ENCODE measurements around the gene NUDCD2.

NUDCD2 gene

DNA sequence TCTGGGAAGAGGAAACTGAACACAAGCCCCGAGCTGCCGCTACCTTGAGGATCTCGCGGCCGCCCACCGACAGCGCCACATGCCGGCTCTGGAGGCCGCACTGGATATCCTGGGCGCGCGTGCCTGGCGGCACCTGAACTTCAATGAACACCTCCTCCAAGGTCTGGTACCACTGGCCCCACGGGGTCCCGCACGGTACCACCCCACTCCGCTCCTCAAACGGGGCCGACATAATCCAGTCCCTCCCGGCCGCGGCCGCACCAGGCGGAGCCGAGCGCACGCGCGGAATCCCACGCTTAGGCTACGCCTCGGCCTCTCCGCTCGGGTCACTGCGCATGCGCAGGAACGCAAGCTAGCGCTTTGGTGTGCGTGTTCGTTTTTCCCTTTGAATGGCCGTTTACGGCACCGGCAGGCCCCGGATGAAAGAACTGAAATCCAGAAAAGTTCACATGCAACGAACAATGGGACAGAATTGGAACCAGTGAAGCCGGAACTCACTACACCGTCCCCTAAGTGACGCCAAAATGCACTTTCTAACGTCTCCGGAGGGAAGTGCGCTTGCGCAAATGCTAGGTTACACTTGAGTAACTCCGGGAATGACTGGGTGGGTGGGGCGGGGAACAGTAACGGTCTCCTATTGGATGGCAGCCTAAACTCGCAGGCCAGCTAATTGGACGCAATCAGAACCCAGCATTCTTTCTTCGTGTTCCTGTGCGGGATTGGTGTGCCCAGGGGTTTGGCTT is at the start of gene NUDCD2:
NUDCD2 (minus strand) TSS at position 284 of the 743 bp plus-strand sequence; CDS start at position 232, 52 bp downstream.
- peak; percentile 78 for DNase-seq (ENCODE audit: low read depth)

DNA sequence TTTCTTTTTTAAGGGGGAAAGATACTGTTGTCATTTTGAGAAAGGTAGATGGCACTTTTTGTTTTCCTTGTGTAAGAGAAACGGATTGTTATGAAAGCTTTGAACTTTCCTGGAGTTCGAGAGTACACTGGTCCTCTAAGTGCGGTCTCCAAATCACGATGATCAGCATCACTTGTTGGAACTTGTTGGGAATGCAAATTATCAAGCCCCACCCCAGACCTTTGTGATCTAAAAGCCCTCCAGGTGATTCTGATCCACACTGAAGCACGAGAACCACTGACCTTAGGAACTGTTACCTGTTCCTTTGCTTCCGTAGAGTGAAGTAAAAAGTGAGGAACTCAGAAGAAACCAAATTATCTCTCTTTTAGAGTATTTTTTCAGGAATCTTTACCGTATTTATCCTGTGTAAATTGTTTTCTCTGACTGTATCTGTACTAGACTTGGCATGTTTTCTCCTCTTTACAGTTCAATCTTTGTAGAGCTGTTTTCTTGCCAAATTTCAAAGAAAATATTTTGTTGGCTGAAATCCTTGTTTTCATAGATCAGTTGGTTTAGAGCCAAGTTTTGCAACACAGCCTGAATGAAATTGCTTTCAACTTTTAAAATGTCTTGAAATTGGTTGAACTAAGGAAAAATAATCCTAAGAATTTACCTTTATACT is 49.5 kb upstream of the NUDCD2 start:
- no peak for DNase-seq (ENCODE audit: low read depth)

DNA sequence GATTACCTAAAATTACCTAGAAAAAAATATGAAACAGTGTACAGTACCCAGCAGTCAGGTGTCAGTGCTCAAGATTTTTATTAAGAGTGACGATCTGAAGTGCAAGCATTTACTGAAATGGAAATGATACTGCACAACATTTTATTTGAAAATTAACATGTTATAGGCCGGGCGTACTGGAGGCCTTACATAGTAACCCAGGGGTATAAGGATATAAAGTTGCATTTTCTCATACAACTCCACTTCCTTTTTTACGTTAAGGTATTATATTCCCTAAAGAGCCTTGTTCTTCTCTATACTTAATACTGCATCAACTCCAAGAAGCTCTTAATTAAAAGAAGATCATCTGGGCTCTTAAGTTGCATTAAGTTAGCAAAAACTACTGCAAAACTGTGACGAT is 48.9 kb upstream of the NUDCD2 start:
- DNase-seq (ENCODE audit: low read depth) = no peak

GRCh38 chr5:163506726-163507125 is 46.8 kb upstream of the NUDCD2 start:
- no peak for DNase-seq (ENCODE audit: low read depth)

DNA sequence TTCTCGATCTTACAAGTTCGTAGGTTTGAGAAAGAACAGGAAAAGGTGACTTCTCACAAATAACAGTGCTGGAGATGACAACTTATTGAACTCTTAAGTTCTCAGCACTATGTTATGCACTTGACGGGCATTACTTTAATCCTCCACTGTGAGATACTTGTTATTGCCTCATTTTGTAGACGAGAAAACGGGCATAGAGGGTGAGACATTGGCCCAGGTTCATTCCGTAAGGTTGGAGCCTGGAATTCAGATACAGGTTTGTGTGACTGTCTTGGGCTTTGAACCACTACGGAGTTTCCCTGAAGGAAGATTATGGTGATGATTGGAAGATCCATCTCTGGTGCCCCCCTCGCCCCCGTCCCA is 46.2 kb upstream of the NUDCD2 start:
- no peak for DNase-seq (ENCODE audit: low read depth)

GRCh38 chr5:163505368-163506094 is 45.6 kb upstream of the NUDCD2 start, which contains the start of gene MAT2B:
Gene MAT2B, plus strand, starts transcription at chr5:163505619. Its CDS starts 68 bp downstream, at chr5:163505687.
- DNase-seq (ENCODE audit: low read depth) = peak; percentile 65

- DNase-seq (ENCODE audit: low read depth) = no peak
These were observed 45.1 kb upstream of the NUDCD2 start for GRCh38 chr5:163505049-163505367.

DNA sequence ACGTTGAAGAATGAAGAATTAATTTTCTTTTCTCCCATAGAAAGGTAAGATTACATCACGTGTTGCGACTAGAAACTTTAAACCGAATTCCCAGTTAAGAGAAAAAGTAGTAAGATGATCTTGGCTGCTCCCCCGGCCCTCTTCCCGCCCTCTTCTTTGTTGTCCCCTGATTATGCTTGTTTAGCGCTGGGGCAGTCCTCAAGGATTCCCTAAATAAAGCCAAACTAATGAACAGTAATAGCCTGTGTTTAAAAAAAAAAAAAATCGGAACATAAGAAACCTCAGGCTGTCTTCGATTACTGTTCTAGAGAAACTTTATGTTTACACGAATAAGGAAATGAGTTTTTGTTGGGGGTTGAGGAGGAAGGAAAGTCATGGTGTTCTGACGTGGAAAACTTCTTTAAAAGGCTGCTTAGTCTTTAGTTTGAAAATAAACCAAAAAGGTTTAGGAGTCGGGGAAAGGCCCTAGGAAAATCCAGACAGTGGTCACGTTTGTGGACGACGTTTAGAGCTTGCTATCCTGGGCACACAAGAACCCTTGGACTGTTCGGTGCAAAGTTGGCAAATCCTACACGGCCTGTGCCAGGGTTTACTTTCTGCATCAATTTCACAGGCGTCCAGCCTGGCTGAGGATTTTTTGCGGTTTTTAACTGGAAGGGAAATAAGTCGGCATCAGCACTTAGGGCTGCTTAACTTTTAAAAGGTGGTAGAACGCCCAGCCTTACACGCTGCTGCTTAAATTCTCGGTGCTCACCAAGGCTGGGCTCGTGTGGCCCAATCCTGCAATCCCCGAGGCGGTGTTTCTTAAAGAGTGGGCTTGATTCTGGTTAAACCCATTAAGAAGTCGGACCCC is 44.4 kb upstream of the NUDCD2 start:
- no peak for DNase-seq (ENCODE audit: low read depth)

GRCh38 chr5:163503106-163504078 is 43.5 kb upstream of the NUDCD2 start:
- DNase-seq (ENCODE audit: low read depth) = peak; percentile 40

GRCh38 chr5:163502521-163502920 is 42.6 kb upstream of the NUDCD2 start:
- DNase-seq (ENCODE audit: low read depth) = no peak

DNA sequence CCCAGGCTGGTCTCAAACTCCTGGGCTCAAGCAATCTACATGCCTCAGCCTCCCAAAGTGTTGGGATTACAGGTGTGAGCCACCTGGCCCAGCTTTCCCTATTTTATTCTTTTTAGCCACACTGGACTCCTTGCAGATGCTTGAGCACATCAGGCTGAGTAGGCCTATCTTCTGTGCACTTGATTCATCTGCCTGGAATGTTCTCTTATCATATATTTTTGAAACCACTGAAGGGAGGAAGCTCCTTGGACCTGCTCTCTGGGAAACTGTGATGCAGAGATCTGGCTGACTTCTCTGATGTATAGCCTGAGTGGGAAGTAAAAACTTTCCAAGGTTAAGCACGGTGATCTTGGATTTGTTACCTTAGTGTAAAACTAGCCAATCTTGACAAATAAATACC is 39.0 kb upstream of the NUDCD2 start:
- DNase-seq (ENCODE audit: low read depth) = no peak

DNA sequence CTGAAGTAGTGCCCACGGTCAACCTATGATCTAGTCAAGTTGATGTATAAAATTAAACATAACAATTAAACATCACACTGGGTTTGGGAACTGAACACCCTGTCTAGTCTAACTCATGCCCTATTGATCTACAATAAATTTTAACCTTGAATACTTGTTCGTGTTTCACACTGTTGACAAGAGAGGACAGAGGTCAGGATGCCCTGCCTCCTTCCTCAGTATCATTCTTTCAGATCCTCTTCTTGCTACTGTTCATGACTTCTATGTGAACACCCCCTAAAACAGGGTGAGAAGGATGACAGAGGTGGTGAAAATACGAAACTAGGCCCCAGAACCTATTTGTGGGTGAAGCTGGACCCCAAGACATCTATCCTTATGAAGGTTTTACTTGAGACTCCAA is 37.4 kb upstream of the NUDCD2 start:
- DNase-seq (ENCODE audit: low read depth) = no peak

DNA sequence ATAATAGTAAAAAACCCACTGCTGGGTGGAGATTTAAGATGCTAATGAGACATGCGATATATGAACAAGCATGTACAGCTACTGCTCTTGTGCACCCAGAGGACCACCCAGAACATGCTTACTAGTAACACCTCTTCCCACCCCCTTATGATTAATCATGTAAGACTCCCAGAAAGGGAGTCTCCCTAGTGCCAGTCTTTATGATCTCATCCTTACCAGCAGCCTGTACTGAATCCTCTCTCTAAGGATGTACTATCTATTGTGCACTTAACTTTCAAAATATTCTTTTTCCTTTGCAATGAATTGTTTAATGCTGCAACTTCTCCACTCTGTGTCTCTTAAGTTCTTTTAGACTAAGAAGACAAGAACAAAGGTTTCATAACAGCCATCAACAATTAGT is 36.4 kb upstream of the NUDCD2 start:
- no peak for DNase-seq (ENCODE audit: low read depth)

- DNase-seq (ENCODE audit: low read depth) = no peak
These were observed 29.8 kb upstream of the NUDCD2 start for GRCh38 chr5:163489745-163490075.

DNA sequence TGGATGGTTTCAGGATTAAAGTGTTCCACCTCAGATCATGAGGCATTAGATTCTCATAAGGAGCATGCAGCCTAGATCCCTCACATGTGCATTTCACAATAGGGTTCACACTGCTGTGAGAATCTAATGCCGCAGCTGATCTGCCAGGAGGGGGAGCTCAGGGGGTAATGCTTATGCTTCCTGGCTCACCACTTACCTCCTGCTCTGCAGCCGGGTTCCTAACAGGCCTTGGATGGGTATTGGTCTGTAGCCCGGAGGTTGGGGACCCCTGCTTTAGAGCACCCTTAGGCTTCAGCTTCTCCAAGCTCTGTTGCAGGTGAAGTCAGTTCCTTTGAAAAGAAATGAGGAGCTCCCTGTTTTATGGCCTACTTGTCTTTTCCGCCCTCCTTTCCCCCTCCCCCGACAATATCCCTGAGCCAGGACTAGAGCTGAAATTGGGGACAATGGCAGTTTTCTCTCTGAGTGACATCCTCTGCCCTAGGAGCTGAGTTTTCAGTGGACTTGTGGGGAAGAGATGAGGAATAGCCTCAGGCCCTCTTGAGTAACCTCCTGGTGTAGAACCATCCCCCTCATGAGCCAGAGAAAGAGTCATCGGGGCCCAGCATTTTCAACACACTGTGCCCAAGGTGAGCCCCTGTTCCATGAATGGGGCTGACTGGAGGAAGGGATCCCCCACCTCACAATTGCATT is 29.3 kb upstream of the NUDCD2 start:
- no peak for DNase-seq (ENCODE audit: low read depth)

DNA sequence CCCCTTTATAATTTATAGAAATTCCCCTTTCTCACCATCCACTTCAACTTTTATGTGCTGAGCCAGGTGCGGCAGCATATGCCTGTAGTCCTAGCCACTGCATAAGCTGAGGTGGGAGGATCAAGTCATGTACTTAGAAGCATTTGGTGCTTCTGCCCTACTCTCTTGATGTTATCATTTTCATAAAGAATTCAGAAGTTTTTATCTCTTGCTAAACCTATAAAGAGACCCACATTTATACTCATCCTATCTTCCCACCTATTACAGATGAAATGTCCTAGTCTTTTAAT is 19.0 kb upstream of the NUDCD2 start:
- DNase-seq (ENCODE audit: low read depth) = no peak

DNA sequence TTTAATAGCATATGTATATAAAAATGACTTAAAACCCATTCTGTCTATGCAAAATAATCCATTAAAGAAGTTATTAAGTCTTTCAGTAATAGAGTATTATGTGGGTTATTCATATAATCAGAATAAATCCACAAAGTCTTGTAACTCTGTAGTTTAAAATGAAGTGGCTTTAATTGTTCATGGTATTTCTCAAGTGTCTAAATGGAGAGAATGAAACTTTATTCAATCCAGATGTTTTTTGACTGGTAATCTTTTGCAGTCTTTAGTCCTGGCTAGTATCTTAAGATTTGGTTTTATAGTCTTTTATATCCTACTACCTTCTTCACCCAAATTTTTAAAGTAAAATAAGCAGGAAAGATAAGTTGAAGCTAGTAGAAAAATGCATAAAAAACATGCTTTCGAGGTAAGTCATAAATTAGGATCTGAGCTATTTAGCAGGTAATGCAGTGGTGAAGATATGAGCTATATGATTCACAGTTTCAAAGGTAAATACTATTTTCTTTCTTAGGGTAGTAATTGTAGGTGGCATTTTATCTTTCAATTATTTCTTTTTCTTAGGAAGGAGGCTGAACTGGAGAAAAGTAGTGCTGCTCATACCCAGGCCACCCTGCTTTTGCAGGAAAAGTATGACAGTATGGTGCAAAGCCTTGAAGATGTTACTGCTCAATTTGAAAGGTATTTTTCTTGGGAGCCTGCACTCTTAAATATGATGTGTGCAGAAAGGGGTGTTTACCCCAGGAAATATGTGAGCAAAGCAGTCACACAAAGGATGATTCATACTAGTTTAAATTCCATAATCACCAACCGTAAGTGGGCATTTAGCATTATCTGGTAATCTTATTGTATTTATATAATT is 18.5 kb upstream of the NUDCD2 start:
- no peak for DNase-seq (ENCODE audit: low read depth)

DNA sequence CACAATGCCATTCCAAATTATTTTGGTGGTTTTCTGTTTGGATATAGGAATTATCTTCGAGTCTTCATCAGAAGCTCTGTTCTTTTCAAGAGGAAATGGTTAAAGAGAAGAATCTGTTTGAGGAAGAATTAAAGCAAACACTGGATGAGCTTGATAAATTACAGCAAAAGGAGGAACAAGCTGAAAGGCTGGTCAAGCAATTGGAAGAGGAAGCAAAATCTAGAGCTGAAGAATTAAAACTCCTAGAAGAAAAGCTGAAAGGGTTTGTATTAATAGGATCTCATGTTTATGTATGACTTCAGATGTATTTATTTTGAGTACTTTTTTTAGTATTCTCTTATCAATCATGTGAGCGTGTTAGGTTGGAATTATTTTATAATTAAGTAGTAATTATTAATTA is 15.5 kb upstream of the NUDCD2 start:
- DNase-seq (ENCODE audit: low read depth) = no peak

GRCh38 chr5:163473635-163474243 is 13.8 kb upstream of the NUDCD2 start:
- DNase-seq (ENCODE audit: low read depth) = no peak
